OCI-LY7 (cell line): ENCODE measurements around the gene CPB2. TPM values are rescaled to one million over a fixed set of nuclear protein-coding genes. Genes with fewer than 3 reads are reported as not detected.

Experiments used
- BruUV-seq: library from RNA; stranded (reverse); fragments of 400-500 nt; replicated peaks from 2 replicates; lab custom pipeline; 2021; lab: Mats Ljungman, UMichigan
- CTCF ChIA-PET: fragments of 300-600 bp; sonication (Branson Sonifier 250); formaldehyde crosslinking; loops from one replicate; lab custom pipeline; 2022; ENCODE audit warnings: antibody characterized with exemption; ENCODE audit not compliant: unreplicated experiment; lab: Charles Lee
- POLR2A ChIA-PET: fragments of 300-600 bp; sonication (Branson Sonifier 250); formaldehyde crosslinking; loops from one replicate; lab custom pipeline; 2022; ENCODE audit warnings: antibody characterized with exemption; lab: Charles Lee
- DNase-seq: peaks from one replicate; pipeline ENCODE4 v3.0.0-alpha.2; 2015; ENCODE audit warnings: low spot score
- H2AFZ ChIP-seq: fragments of 200-600 bp; sonication (generic), shearing (Covaris generic); 2 replicates; pipeline ENCODE4 v1.6.1; 2014; ENCODE audit warnings: mild to moderate bottlenecking, antibody characterized with exemption, low read length, moderate library complexity
- H3K27ac ChIP-seq: fragments of 200-600 bp; sonication (generic); 2 replicates; pipeline ENCODE4 v1.5.1; 2014; ENCODE audit warnings: mixed run types, low read depth, mild to moderate bottlenecking, moderate library complexity, low read length, inconsistent platforms; ENCODE audit not compliant: poor library complexity, severe bottlenecking
- H3K36me3 ChIP-seq: fragments of 200-600 bp; sonication (generic); 2 replicates; pipeline ENCODE4 v1.6.1; 2014; ENCODE audit warnings: mild to moderate bottlenecking, antibody characterized with exemption, low read length, moderate library complexity, mixed read lengths; ENCODE audit not compliant: insufficient read depth
- H3K4me1 ChIP-seq: fragments of 200-600 bp; sonication (generic); 2 replicates; pipeline ENCODE4 v1.5.1; 2014; ENCODE audit warnings: mild to moderate bottlenecking, low read length; ENCODE audit not compliant: insufficient read depth, poor library complexity, severe bottlenecking
- H3K4me2 ChIP-seq: fragments of 200-600 bp; sonication (generic); 2 replicates; pipeline ENCODE4 v1.6.1; 2014; ENCODE audit warnings: mild to moderate bottlenecking, low read length
- H3K4me3 ChIP-seq: fragments of 200-600 bp; sonication (generic); 2 replicates; pipeline ENCODE4 v1.5.1; 2014; ENCODE audit warnings: mild to moderate bottlenecking, low read depth, low read length; ENCODE audit not compliant: poor library complexity, severe bottlenecking
- H3K79me2 ChIP-seq: fragments of 200-600 bp; sonication (generic); 2 replicates; pipeline ENCODE4 v1.6.1; 2016; ENCODE audit warnings: low read depth, mild to moderate bottlenecking, low read length, moderate library complexity, mixed read lengths; ENCODE audit not compliant: insufficient read depth
- H3K9me2 ChIP-seq: fragments of 200-600 bp; sonication (generic); 2 replicates; pipeline ENCODE4 v1.6.1; 2016; ENCODE audit warnings: mild to moderate bottlenecking, low read length, mixed read lengths; ENCODE audit not compliant: insufficient read depth
- H3K9me3 ChIP-seq: fragments of 200-600 bp; sonication (generic); 2 replicates; pipeline ENCODE4 v1.6.1; 2014; ENCODE audit warnings: mild to moderate bottlenecking, mixed run types, low read length, mixed read lengths
- H4K20me1 ChIP-seq: fragments of 200-600 bp; sonication (generic); 2 replicates; pipeline ENCODE4 v1.6.1; 2014; ENCODE audit warnings: mild to moderate bottlenecking, antibody characterized with exemption, low read length, moderate library complexity, mixed read lengths; ENCODE audit not compliant: insufficient read depth
- EZH2phosphoT487 ChIP-seq: fragments of 200-600 bp; sonication (generic); IDR thresholded peaks from 2 replicates; pipeline ENCODE4 v1.6.1; 2018; ENCODE audit warnings: low read depth, borderline replicate concordance, mild to moderate bottlenecking, mixed run types, antibody characterized with exemption, low read length, moderate library complexity, mixed read lengths
- intact Hi-C: fragments of 100-400 bp; cut with micrococcal nuclease; formaldehyde crosslinking; loops from one replicate; pipeline ENCODE4 v1.10.0; 2022; ENCODE audit not compliant: unreplicated experiment
- total RNA-seq, 2 experiments: library from RNA; depleted of rRNA in 1 of 2; stranded (reverse); fragments of >200 nt in 1 of 2; shearing (Covaris generic) in 1 of 2; gene quantifications; 2 replicates each; pipeline ENCODE4 v1.2.3, GENCODE V29; 2014 to 2022
- TF ChIP-seq, protein P1 (sequence below): fragments of 200-600 bp; sonication (generic); conservative IDR thresholded peaks from 2 replicates; pipeline ENCODE4 v1.5.1; 2014; ENCODE audit warnings: mild to moderate bottlenecking, antibody characterized with exemption, low read length, moderate library complexity, mixed read lengths

CPB2 gene
- total RNA-seq, 2 experiments from 2014 or later: not detected

DNA sequence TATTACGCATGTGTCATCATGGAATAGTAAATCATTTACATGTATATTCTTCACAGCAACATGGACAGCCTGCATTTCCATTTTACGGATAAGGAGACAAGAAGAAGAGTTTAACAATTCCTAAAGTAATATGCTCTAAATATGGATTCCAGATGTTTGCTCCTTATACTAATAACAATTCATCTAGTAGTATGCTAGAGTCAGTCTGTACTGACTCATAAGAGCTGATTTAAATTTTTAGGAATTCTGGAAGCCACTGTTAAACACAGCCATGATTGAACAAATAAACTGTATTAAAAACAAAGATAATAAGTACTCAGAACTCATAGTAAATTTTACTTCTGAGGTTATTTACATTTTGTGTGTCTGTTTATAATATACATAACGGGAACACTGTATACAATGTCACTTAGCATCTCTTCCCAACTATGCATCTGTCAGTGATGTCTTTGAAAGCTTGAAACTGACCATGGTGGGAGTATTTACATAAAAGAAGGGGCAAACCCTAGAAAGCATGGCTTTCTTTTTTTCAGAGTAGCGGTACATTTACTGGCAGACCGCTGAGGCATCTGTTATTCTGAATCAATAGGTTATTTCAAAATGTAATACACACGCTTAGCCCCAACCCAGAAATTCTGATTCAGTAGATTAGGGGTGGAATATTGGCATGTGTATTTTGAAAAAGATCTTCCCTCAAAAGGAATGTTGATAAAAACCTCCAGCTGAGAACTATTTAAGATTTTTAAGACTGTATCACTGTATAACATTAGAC, 65.2 kb downstream of the CPB2 start:
- POLR2A ChIA-PET: no interaction called here

DNA sequence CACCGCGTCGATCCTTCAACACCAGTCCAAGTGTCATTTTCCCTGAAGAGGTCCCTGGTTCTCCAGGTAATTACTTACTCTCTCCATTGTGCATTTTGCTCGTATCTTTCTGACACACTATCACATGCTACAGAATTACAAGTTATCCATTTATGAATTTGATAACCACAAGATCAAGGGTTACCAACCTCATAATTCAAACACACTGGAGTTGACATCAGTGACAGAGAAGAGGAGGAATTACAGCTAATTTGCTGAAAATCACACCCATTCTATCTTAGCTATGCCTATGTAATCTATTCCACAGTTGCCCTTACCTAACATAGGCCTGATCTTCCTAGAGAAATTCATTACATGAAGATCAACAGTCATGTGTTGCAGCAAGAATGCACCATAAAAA, 66.5 kb downstream of the CPB2 start:
- TF ChIP-seq, protein P1, sequence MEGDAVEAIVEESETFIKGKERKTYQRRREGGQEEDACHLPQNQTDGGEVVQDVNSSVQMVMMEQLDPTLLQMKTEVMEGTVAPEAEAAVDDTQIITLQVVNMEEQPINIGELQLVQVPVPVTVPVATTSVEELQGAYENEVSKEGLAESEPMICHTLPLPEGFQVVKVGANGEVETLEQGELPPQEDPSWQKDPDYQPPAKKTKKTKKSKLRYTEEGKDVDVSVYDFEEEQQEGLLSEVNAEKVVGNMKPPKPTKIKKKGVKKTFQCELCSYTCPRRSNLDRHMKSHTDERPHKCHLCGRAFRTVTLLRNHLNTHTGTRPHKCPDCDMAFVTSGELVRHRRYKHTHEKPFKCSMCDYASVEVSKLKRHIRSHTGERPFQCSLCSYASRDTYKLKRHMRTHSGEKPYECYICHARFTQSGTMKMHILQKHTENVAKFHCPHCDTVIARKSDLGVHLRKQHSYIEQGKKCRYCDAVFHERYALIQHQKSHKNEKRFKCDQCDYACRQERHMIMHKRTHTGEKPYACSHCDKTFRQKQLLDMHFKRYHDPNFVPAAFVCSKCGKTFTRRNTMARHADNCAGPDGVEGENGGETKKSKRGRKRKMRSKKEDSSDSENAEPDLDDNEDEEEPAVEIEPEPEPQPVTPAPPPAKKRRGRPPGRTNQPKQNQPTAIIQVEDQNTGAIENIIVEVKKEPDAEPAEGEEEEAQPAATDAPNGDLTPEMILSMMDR: no peak
- TF ChIP-seq EZH2phosphoT487: no peak
- no peak overlapping the region for H3K4me2 ChIP-seq
- peaks cover 4% of the 10 kb centered on the region; the same call in 1 of the 2 replicates for H4K20me1 ChIP-seq
- H3K9me3 ChIP-seq: no peaks in the 10 kb centered on the region
- peaks cover 11% of the 10 kb centered on the region; the same call in 1 of the 2 replicates for H3K79me2 ChIP-seq
- H2AFZ ChIP-seq: no peak overlapping the region
- no peak overlapping the region for H3K4me3 ChIP-seq
- H3K36me3 ChIP-seq: peaks cover 72% of the 10 kb centered on the region
- POLR2A ChIA-PET: no interaction called here
- CTCF ChIA-PET: no interaction called here
- intact Hi-C loops: no loop called here
- no peaks in the 10 kb centered on the region for H3K4me1 ChIP-seq
- no peaks in the 10 kb centered on the region for H3K9me2 ChIP-seq
- DNase-seq: no peak
- BruUV-seq: no TSS peak
- H3K27ac ChIP-seq: no peak overlapping the region

More for the DNA sequence above, 65.2 kb downstream of the CPB2 start:
- peaks cover 67% of the 10 kb centered on the region for H3K36me3 ChIP-seq
- H2AFZ ChIP-seq: no peak overlapping the region
- CTCF ChIA-PET: no interaction called here
- H3K79me2 ChIP-seq: peaks cover 24% of the 10 kb centered on the region; the same call in 1 of the 2 replicates
- TF ChIP-seq EZH2phosphoT487: no peak
- TF ChIP-seq, protein P1: no peak
- no TSS peak for BruUV-seq
- no peaks in the 10 kb centered on the region for H3K4me1 ChIP-seq
- peaks cover 4% of the 10 kb centered on the region; the same call in 1 of the 2 replicates for H4K20me1 ChIP-seq
- H3K9me2 ChIP-seq: no peaks in the 10 kb centered on the region
- H3K4me3 ChIP-seq: no peak overlapping the region
- no peak overlapping the region for H3K4me2 ChIP-seq
- H3K9me3 ChIP-seq: no peaks in the 10 kb centered on the region
- H3K27ac ChIP-seq: no peak overlapping the region
- intact Hi-C loops: no loop called here
- no peak for DNase-seq

DNA sequence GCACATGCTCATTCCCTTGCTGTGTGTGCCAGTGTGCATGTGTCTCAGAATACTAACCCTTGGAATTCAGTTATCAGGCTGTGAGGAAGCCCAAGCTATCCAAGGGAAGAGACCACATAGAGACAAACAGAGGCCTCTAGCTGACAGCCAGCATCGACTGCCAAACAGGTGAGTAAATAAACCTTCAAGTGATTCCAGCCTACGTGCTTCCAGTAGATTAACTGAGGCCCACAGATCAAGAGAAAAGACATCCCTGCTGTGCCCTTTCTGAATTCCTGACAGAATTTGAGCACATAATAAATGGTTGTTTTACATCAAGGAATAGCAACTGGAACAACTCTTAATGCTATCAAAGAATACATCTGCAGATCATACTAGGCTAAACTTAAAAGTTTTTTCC, 69.8 kb downstream of the CPB2 start:
- intact Hi-C loops: no loop called here
- Histone ChIP-seq H3K4me1 (no peaks in the 10 kb centered on the region), H4K20me1 (peaks cover 4% of the 10 kb centered on the region; the same call in 1 of the 2 replicates), H3K36me3 (peaks cover 78% of the 10 kb centered on the region), H3K9me2 (no peaks in the 10 kb centered on the region), H3K79me2 (peaks cover 7% of the 10 kb centered on the region; the same call in 1 of the 2 replicates), H2AFZ (no peak overlapping the region), H3K4me3 (no peak overlapping the region), H3K4me2 (no peak overlapping the region), H3K27ac (no peak overlapping the region), H3K9me3 (peaks cover 10% of the 10 kb centered on the region)
- POLR2A ChIA-PET: interaction anchor here (0.6 kb wide), 1 partner anchor 682 kb away, joined by 3 read pairs; no protein-coding TSS in a partner anchor
- CTCF ChIA-PET: no interaction called here
- TF ChIP-seq EZH2phosphoT487: no peak
- TF ChIP-seq, protein P1: no peak
- DNase-seq: no peak
- BruUV-seq: no TSS peak
